Mucosa of stomach (tissue), 1 donor: ENCODE results near the gene IQCF2.
"Not testable (repeated sequence)": the region's sequence is repeated elsewhere in the genome, so short reads cannot be mapped to it uniquely, and the experiment has no call there.

ENCODE experiments used
- H3K27me3 ChIP-seq: one replicate; pipeline ENCODE4 v1.7.0; 2013; ENCODE audit warnings: mild to moderate bottlenecking, low read length; ENCODE audit not compliant: control insufficient read depth, insufficient read depth
- H3K36me3 ChIP-seq: one replicate; pipeline ENCODE4 v1.7.0; 2013; ENCODE audit warnings: low read length; ENCODE audit not compliant: control insufficient read depth, insufficient read depth
- H3K4me1 ChIP-seq: one replicate; pipeline ENCODE4 v1.7.0; 2013; ENCODE audit warnings: mild to moderate bottlenecking, low read length; ENCODE audit not compliant: control insufficient read depth, insufficient read depth
- H3K4me3 ChIP-seq: one replicate; pipeline ENCODE4 v1.7.0; 2013; ENCODE audit warnings: low read length
- H3K9ac ChIP-seq: one replicate; pipeline ENCODE4 v1.7.0; 2013; ENCODE audit warnings: mild to moderate bottlenecking, low read length, moderate library complexity
- H3K9me3 ChIP-seq: one replicate; pipeline ENCODE4 v1.7.0; 2013; ENCODE audit warnings: mild to moderate bottlenecking, low read length, moderate library complexity; ENCODE audit not compliant: control insufficient read depth
- donor health status: Pancreatic carcinoma.

IQCF2 gene

GRCh38 chr3:51845129-51845528 lies 16.3 kb upstream of the IQCF2 start:
- Histone ChIP-seq H3K9ac (no peak overlapping the region), H3K9me3 (no peaks in the 10 kb centered on the region), H3K27me3 (no peaks in the 10 kb centered on the region), H3K4me3 (no peak overlapping the region), H3K4me1 (no peaks in the 10 kb centered on the region), H3K36me3 (no peaks in the 10 kb centered on the region)

- not testable (repeated sequence) for H3K9ac ChIP-seq, H3K36me3 ChIP-seq, H3K4me1 ChIP-seq, H3K9me3 ChIP-seq, H3K27me3 ChIP-seq, H3K4me3 ChIP-seq
These were observed 6.0 kb upstream of the IQCF2 start for GRCh38 chr3:51855411-51855810.

- no peaks in the 10 kb centered on the region for H3K27me3 ChIP-seq
- no peaks in the 10 kb centered on the region for H3K36me3 ChIP-seq
- H3K9ac ChIP-seq = no peak overlapping the region
- H3K9me3 ChIP-seq = no peaks in the 10 kb centered on the region
- H3K4me3 ChIP-seq = no peak overlapping the region
- H3K4me1 ChIP-seq = no peaks in the 10 kb centered on the region
These were observed 1.5 kb downstream of the IQCF2 start for GRCh38 chr3:51862886-51863285.

- not testable (repeated sequence) for H3K4me1 ChIP-seq, H3K4me3 ChIP-seq, H3K36me3 ChIP-seq, H3K27me3 ChIP-seq, H3K9me3 ChIP-seq, H3K9ac ChIP-seq
These were observed 7.5 kb downstream of the IQCF2 start for GRCh38 chr3:51868896-51869295.

GRCh38 chr3:51869304-51869703 lies 7.9 kb downstream of the IQCF2 start:
- H3K27me3 ChIP-seq = peaks cover 3% of the 10 kb centered on the region
- no peak overlapping the region for H3K9ac ChIP-seq
- no peaks in the 10 kb centered on the region for H3K4me1 ChIP-seq
- no peaks in the 10 kb centered on the region for H3K9me3 ChIP-seq
- no peaks in the 10 kb centered on the region for H3K36me3 ChIP-seq
- H3K4me3 ChIP-seq = no peak overlapping the region

- Histone ChIP-seq H3K9ac (no peak overlapping the region), H3K9me3 (no peaks in the 10 kb centered on the region), H3K4me1 (no peaks in the 10 kb centered on the region), H3K27me3 (peaks cover 3% of the 10 kb centered on the region), H3K4me3 (no peak overlapping the region), H3K36me3 (no peaks in the 10 kb centered on the region)
These were observed 11.9 kb downstream of the IQCF2 start for GRCh38 chr3:51873253-51873766.

- Histone ChIP-seq H3K9me3 (no peaks in the 10 kb centered on the region), H3K4me3 (no peak overlapping the region), H3K36me3 (no peaks in the 10 kb centered on the region), H3K27me3 (peaks cover under 1% of the 10 kb centered on the region), H3K9ac (no peak overlapping the region), H3K4me1 (no peaks in the 10 kb centered on the region)
These were observed 12.5 kb downstream of the IQCF2 start for GRCh38 chr3:51873876-51874275.

- Histone ChIP-seq H3K9ac (no peak overlapping the region), H3K36me3 (no peaks in the 10 kb centered on the region), H3K4me3 (no peak overlapping the region), H3K4me1 (no peaks in the 10 kb centered on the region), H3K27me3 (no peaks in the 10 kb centered on the region), H3K9me3 (no peaks in the 10 kb centered on the region)
These were observed 13.0 kb downstream of the IQCF2 start for GRCh38 chr3:51874411-51874810.

- H3K27me3 ChIP-seq = no peaks in the 10 kb centered on the region
- no peaks in the 10 kb centered on the region for H3K36me3 ChIP-seq
- no peak overlapping the region for H3K9ac ChIP-seq
- H3K4me3 ChIP-seq = no peak overlapping the region
- H3K4me1 ChIP-seq = no peaks in the 10 kb centered on the region
- H3K9me3 ChIP-seq = no peaks in the 10 kb centered on the region
These were observed 13.5 kb downstream of the IQCF2 start for GRCh38 chr3:51874889-51875288.

- no peaks in the 10 kb centered on the region for H3K4me1 ChIP-seq
- no peaks in the 10 kb centered on the region for H3K36me3 ChIP-seq
- no peak within 1 kb of the TSS for H3K9ac ChIP-seq
These were observed 14.1 kb downstream of the IQCF2 start, which contains the start of gene IQCF5 for GRCh38 chr3:51875501-51875900. IQCF5 (minus strand) TSS chr3:51875601; CDS start chr3:51875531, 70 bp downstream.

GRCh38 chr3:51876186-51876585 lies 14.8 kb downstream of the IQCF2 start:
- no peaks in the 10 kb centered on the region for H3K9me3 ChIP-seq
- no peak overlapping the region for H3K9ac ChIP-seq
- H3K36me3 ChIP-seq = no peaks in the 10 kb centered on the region
- no peaks in the 10 kb centered on the region for H3K27me3 ChIP-seq
- H3K4me3 ChIP-seq = no peak overlapping the region
- H3K4me1 ChIP-seq = no peaks in the 10 kb centered on the region

More at GRCh38 chr3:51875501-51875900, 14.1 kb downstream of the IQCF2 start, which contains the start of gene IQCF5:
- H3K27me3 ChIP-seq = no peaks in the 10 kb centered on the region
- no peak within 1 kb of the TSS for H3K4me3 ChIP-seq
- H3K9me3 ChIP-seq = no peaks in the 10 kb centered on the region

GRCh38 chr3:51879937-51880336 lies 18.5 kb downstream of the IQCF2 start:
- Histone ChIP-seq H3K36me3 (no peaks in the 10 kb centered on the region), H3K4me3 (no peak overlapping the region), H3K9ac (no peak overlapping the region), H3K4me1 (no peaks in the 10 kb centered on the region), H3K9me3 (no peaks in the 10 kb centered on the region), H3K27me3 (no peaks in the 10 kb centered on the region)

GRCh38 chr3:51886447-51886846 lies 25.0 kb downstream of the IQCF2 start:
- no peaks in the 10 kb centered on the region for H3K9me3 ChIP-seq
- no peaks in the 10 kb centered on the region for H3K36me3 ChIP-seq
- no peak overlapping the region for H3K9ac ChIP-seq
- no peaks in the 10 kb centered on the region for H3K4me1 ChIP-seq
- H3K27me3 ChIP-seq = no peaks in the 10 kb centered on the region
- no peak overlapping the region for H3K4me3 ChIP-seq
